ENCODE data around the gene S100A9. TPM values are rescaled to one million over a fixed set of nuclear protein-coding genes. Genes with fewer than 3 reads are reported as not detected.

The S100A9 gene
- total RNA-seq, 1 experiment from 2014 or later: not detected

DNA sequence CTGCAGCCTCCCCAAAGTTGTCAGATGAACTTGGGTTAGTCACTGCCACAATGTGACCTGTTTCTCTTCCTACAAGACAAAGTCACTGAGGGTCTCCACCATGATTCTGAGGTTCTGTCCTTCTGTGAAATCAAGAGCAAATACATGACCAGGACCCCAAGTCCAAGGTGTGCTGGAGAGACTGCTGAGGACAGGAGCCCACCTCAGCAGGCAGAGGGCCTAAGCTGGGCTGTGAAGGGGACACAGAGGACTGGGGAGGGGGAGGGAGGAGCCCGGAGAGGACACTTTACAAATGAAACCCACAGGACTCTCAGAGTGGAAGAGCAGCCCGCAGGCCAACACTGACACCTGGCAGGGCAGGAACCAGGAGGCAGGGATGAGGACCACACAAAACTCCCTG, 48.2 kb upstream of the S100A9 start:
- TF ChIP-seq, protein P1, sequence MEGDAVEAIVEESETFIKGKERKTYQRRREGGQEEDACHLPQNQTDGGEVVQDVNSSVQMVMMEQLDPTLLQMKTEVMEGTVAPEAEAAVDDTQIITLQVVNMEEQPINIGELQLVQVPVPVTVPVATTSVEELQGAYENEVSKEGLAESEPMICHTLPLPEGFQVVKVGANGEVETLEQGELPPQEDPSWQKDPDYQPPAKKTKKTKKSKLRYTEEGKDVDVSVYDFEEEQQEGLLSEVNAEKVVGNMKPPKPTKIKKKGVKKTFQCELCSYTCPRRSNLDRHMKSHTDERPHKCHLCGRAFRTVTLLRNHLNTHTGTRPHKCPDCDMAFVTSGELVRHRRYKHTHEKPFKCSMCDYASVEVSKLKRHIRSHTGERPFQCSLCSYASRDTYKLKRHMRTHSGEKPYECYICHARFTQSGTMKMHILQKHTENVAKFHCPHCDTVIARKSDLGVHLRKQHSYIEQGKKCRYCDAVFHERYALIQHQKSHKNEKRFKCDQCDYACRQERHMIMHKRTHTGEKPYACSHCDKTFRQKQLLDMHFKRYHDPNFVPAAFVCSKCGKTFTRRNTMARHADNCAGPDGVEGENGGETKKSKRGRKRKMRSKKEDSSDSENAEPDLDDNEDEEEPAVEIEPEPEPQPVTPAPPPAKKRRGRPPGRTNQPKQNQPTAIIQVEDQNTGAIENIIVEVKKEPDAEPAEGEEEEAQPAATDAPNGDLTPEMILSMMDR (conservative IDR thresholded peaks at IDR 0.05): no peak
- Histone ChIP-seq H3K56ac (ENCODE audit: insufficient read length, low read depth, low read length) (no peak overlapping the region), H3K4me2 (ENCODE audit: insufficient read depth, insufficient read length, low read length) (no peak overlapping the region), H3K4ac (ENCODE audit: low read depth, low read length) (no peak overlapping the region), H2BK5ac (ENCODE audit: insufficient read length, low read length) (no peak overlapping the region), H3T11ph (ENCODE audit: low read length) (no peak overlapping the region), H3K14ac (ENCODE audit: insufficient read depth, low read length) (no peak overlapping the region), H4K91ac (ENCODE audit: insufficient read length, low read depth, low read length) (no peak overlapping the region), H3K18ac (ENCODE audit: insufficient read length, low read depth, low read length) (no peak overlapping the region), H3K79me1 (ENCODE audit: insufficient read depth, low read depth, low read length, poor library complexity, severe bottlenecking) (no peaks in the 10 kb centered on the region), H2AK5ac (ENCODE audit: insufficient read length, low read length) (no peak overlapping the region), H4K20me1 (ENCODE audit: control insufficient read depth, insufficient read depth, insufficient read length) (no peaks in the 10 kb centered on the region), H2BK15ac (ENCODE audit: low read depth, low read length) (no peak overlapping the region), H4K5ac (ENCODE audit: insufficient read length, low read depth, low read length) (no peak overlapping the region), H3K4me1 (ENCODE audit: insufficient read depth, low read length) (no peaks in the 10 kb centered on the region; the same call in 1 of the 2 replicates), H2AFZ (ENCODE audit: low read length) (no peak overlapping the region), H3K23me2 (ENCODE audit: insufficient read length, low read depth, low read length, poor library complexity, severe bottlenecking) (no peaks in the 10 kb centered on the region), H3K27me3 (ENCODE audit: insufficient read depth, low read length) (no peaks in the 10 kb centered on the region), H2BK12ac (ENCODE audit: insufficient read length, low read depth, low read length) (no peak overlapping the region), H3K9ac (ENCODE audit: extremely low read depth, insufficient read length, low read length) (no peak overlapping the region), H3K27ac (ENCODE audit: insufficient read length, low read depth, low read length) (no peak overlapping the region), H4K8ac (replicated peaks; ENCODE audit: insufficient read length, low read depth, low read length) (no peak overlapping the region), H3K79me2 (ENCODE audit: insufficient read depth, low read length) (no peaks in the 10 kb centered on the region), H3K23ac (ENCODE audit: insufficient read length, low read depth, low read length) (no peak overlapping the region), H2BK20ac (ENCODE audit: low read depth, low read length, poor library complexity, severe bottlenecking) (no peak overlapping the region), H3K9me3 (ENCODE audit: control insufficient read depth, low read depth, low read length) (no peaks in the 10 kb centered on the region), H2BK120ac (ENCODE audit: low read depth, low read length, poor library complexity, severe bottlenecking) (no peak overlapping the region)
- H3K9me3 Mint-ChIP-seq: peaks cover 0 to 11% of the 10 kb centered on the region in 2 experiments; a peak in 1 of 5 replicates
- WGBS (ENCODE audit: extremely low coverage, insufficient read length, low lambda C conversion rate): no CpG with 5 or more reads among the region's 2 CpGs
- H3K27me3 Mint-ChIP-seq (ENCODE audit: low read depth): peaks cover 4% of the 10 kb centered on the region
- H3K4me1 Mint-ChIP-seq: peaks cover 10 to 15% of the 10 kb centered on the region in 2 experiments
- H3K36me3 Mint-ChIP-seq (ENCODE audit: insufficient read depth in 1 of 3, low read depth in 3 of 3): no peaks in the 10 kb centered on the region; a peak in 1 of 7 replicates
- DNase-seq: no peak
- 0 out of 7 replicates have a peak overlapping the region, but pooled peaks of 1 of the 3 experiments have one; percentile 18 for H3K27ac Mint-ChIP-seq
- no peak overlapping the region for H3K4me3 Mint-ChIP-seq

All from H9 (cell line).